Small intestine (tissue), 7 donors: Measurements from ENCODE around the gene BACH2. TPM values are rescaled to one million over a fixed set of nuclear protein-coding genes. Genes with fewer than 3 reads are reported as not detected.

ENCODE experiments used
- DNase-seq, 2 donors: peaks; one replicate each; pipeline versions ENCODE4 v3.0.0 to v3.0.0-alpha.2; 2013
- FAIRE-seq: peaks from 2 replicates; lab custom pipeline; 2012; peaks lifted over from hg19 to GRCh38; lab: Jason Lieb, UNC
- H3K27ac ChIP-seq, 3 donors: one replicate each; pipeline ENCODE4 v1.5.1; 2013; ENCODE audit warnings: low read length in 2 of 3, mild to moderate bottlenecking in 2 of 3, control low read depth in 1 of 3, inconsistent platforms in 1 of 3, low read depth in 1 of 3, moderate library complexity in 1 of 3
- H3K27me3 ChIP-seq, 3 donors: one replicate each; pipeline ENCODE4 v1.6.1; 2013; ENCODE audit warnings: low read length in 3 of 3, inconsistent platforms in 1 of 3; ENCODE audit not compliant: control insufficient read depth in 3 of 3, insufficient read depth in 3 of 3
- H3K36me3 ChIP-seq, 3 donors: one replicate each; pipeline ENCODE4 v1.6.1; 2013; ENCODE audit warnings: low read length in 3 of 3, inconsistent platforms in 1 of 3, low read depth in 1 of 3, mild to moderate bottlenecking in 1 of 3, moderate library complexity in 1 of 3; ENCODE audit not compliant: control insufficient read depth in 3 of 3, insufficient read depth in 2 of 3
- H3K4me1 ChIP-seq, 3 donors: one replicate each; pipeline ENCODE4 v1.6.1; 2013; ENCODE audit warnings: low read length in 2 of 3, inconsistent platforms in 1 of 3, low read depth in 1 of 3, mild to moderate bottlenecking in 1 of 3, moderate library complexity in 1 of 3; ENCODE audit not compliant: control insufficient read depth in 3 of 3, insufficient read depth in 2 of 3
- H3K4me3 ChIP-seq, 3 donors: one replicate each; pipeline ENCODE4 v1.5.1; 2013; ENCODE audit warnings: low read length in 3 of 3, control low read depth in 1 of 3, inconsistent platforms in 1 of 3, low read depth in 1 of 3, mild to moderate bottlenecking in 1 of 3, moderate library complexity in 1 of 3
- H3K9me3 ChIP-seq, 2 donors: one replicate each; pipeline ENCODE4 v1.6.1; 2013; ENCODE audit warnings: low read depth in 1 of 2, low read length in 1 of 2; ENCODE audit not compliant: control insufficient read depth in 2 of 2, insufficient read depth in 1 of 2
- WGBS, 3 donors: extraction: QIAGEN DNeasy Blood & Tissue Kit; methylation state at CpG; one replicate each; pipeline ENCODE4 v1.1.7; 2013; 5-methylcytosine and 5-hydroxymethylcytosine counted together
- polyA plus RNA-seq, 4 donors: library from polyadenylated mRNA; stranded (reverse) in 3 of 4; unstranded in 1 of 4; fragments of 200-250 nt in 3 of 4; fragments of 120-200 nt in 1 of 4; gene quantifications; one replicate each; pipeline versions ENCODE4 v1.2.1 to v1.2.3, GENCODE V29; 2013
- donor health status: healthy with polysubstance abuse.
- donor health status: control.
- donor health status: control.
- donor health status: Bipolar disorder and iron deficiency.
- donor health status: healthy.

BACH2 gene
- polyA plus RNA-seq, 4 donors = under 0.01 to 1.4 (median 0.67) TPM; not detected in 1

DNA sequence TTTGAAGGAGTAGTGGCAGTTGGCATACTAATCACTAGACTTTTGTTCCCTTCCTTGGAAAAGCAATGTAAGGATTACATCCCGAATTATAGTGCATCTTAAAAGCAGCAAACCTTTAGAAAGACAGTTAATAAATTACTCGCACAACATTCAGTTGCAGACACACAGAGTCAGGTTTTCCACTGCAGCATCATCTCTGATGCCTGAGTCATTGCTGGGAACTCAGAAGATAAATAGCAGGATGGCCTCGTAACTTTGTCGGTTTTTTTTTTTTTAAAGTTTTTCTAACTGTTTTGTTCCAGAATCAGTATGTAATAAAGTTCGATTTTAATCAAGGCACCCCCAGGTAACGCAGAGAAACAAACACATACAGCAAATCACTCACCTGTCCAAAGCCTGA, 368.0 kb downstream of the BACH2 start:
- no peaks in the 10 kb centered on the region for H3K4me1 ChIP-seq
- H3K36me3 ChIP-seq = peaks cover 0 to 6% (median 0%) of the 10 kb centered on the region in 3 donors
- FAIRE-seq (no peak), DNase-seq (no peak)
- 61 to 73% (median 64%) methylated on average over 6 of the region's 6 CpGs for WGBS, 3 donors
- no peaks in the 10 kb centered on the region for H3K9me3 ChIP-seq
- H3K4me3 ChIP-seq = no peak overlapping the region
- H3K27ac ChIP-seq = no peak overlapping the region
- H3K27me3 ChIP-seq = peaks cover 0 to 2% (median 0%) of the 10 kb centered on the region in 3 donors

DNA sequence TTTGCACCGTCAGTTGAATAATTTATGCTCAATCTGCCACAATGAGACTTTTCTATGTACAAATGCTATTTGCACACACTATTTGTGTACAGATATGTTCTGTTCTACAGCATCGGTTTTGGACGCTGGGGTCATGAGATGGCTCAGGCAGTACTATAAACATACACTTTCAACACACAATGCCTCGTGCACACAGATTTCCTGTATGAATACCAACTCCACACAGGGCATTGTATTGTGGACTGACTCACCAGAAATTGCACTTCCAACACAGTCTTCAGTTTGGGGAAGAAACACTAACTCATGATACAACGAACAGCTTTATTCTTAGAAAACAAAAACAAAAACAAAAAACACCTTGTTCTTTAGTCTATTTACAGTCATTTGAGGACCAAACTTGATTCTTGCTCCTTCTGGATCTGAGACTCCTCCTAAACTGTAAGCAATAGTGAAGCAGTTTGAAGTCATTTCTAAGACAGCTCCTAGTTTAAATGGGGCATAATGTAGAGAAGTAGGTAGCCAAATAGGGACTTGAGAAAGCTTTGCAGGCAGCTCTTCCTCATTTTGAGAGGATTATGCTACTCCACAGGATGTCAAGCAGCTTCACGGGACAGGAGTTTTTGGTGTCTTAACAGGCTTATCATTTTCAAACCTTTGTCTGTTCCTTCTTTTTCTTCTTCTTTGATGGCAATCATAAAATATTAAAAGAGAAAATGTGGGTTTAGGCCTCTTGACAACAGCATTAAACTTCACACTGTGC, 368.7 kb downstream of the BACH2 start:
- H3K27me3 ChIP-seq = peaks cover 0 to 2% (median 0%) of the 10 kb centered on the region in 3 donors
- no peaks in the 10 kb centered on the region for H3K9me3 ChIP-seq
- FAIRE-seq (no peak), DNase-seq (no peak)
- H3K4me1 ChIP-seq = no peaks in the 10 kb centered on the region
- peaks cover 0 to 6% (median 0%) of the 10 kb centered on the region in 3 donors for H3K36me3 ChIP-seq
- 60 to 75% (median 69%) methylated on average over 6 of the region's 6 CpGs for WGBS, 3 donors
- H3K27ac ChIP-seq = no peak overlapping the region
- H3K4me3 ChIP-seq = no peak overlapping the region

DNA sequence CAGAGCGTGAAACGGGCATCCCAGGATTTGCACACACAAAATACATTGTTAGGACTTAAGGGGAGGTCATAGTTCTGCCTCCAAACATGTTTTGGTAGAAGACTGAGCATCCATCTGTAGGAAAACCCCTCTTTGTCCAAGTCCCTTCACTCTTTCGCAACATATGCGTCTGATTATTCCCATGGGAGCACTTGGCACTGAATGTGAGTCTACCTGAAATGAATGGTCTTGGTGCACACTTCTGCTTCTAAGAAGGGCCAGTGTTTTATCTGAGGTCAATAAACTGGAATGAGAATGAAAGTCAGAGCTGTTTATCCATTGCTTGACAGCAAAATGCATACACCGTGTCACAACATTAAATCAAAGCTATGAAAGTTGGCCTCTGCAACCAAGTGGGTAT, 369.4 kb downstream of the BACH2 start:
- Histone ChIP-seq H3K4me3 (no peak overlapping the region), H3K9me3 (no peaks in the 10 kb centered on the region), H3K27me3 (peaks cover 0 to 2% (median 0%) of the 10 kb centered on the region in 3 donors), H3K36me3 (peaks cover 0 to 3% (median 0%) of the 10 kb centered on the region in 3 donors), H3K27ac (no peak overlapping the region), H3K4me1 (no peaks in the 10 kb centered on the region)
- no peak for DNase-seq
- FAIRE-seq = no peak
- 91 to 96% (median 91%) methylated on average over 5 of the region's 5 CpGs for WGBS, 3 donors

GRCh38 chr6:89925826-89926225, 370.8 kb downstream of the BACH2 start:
- FAIRE-seq = no peak
- H3K27ac ChIP-seq = no peak overlapping the region

DNA sequence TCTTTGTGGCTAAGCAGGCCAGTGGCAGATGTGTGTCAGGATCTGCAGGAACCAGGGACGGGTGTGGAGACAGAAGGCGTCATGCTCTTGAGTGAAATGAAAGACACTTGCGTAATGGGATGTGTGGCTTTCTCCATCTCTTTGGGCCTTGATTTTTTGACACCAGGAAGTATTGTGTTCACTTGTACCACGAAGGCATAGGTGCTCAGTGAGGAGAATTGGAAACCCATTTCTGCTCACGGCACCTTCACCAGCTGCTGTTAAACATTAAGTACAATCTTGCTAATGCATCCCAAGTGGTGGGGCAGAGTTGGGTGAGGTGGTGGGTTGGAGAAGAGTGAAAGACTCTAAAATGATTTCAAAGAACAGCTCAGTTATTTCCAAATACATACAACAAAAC, 372.4 kb downstream of the BACH2 start:
- WGBS, 3 donors = 61 to 64% (median 64%) methylated on average over 5 of the region's 5 CpGs
- Histone ChIP-seq H3K27ac (no peak overlapping the region), H3K27me3 (no peaks in the 10 kb centered on the region), H3K9me3 (no peaks in the 10 kb centered on the region), H3K4me3 (no peak overlapping the region), H3K4me1 (no peaks in the 10 kb centered on the region), H3K36me3 (no peaks in the 10 kb centered on the region)
- FAIRE-seq (no peak), DNase-seq (no peak)

More at GRCh38 chr6:89925826-89926225, 370.8 kb downstream of the BACH2 start:
- H3K36me3 ChIP-seq = peaks cover 0 to 2% (median 0%) of the 10 kb centered on the region in 3 donors
- DNase-seq = no peak
- H3K27me3 ChIP-seq = peaks cover 0 to 2% (median 0%) of the 10 kb centered on the region in 3 donors
- no peak overlapping the region for H3K4me3 ChIP-seq
- no peaks in the 10 kb centered on the region for H3K9me3 ChIP-seq
- 69 to 79% (median 72%) methylated on average over 2 of the region's 2 CpGs for WGBS, 3 donors
- no peaks in the 10 kb centered on the region for H3K4me1 ChIP-seq

DNA sequence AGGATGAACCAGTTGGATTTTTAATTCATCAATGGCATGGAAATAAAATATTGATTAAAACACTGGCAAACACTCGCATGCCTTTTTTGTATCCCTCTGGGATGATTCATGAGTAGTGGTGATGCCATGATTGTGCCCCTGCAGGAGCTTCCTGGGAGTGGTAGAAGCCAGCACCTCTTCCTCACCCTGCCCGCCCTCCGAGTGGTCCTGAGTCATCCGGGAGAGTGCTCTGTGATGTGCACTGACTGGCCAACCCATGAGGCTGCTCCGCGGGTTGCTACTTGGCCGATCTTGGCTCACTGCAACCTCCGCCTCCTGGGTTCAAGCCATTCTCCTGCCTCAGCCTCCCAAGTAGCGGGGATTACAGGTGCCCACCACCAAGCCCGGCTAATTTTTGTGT, 375.0 kb downstream of the BACH2 start:
- FAIRE-seq (no peak), DNase-seq (no peak)
- H3K4me3 ChIP-seq = no peak overlapping the region
- H3K27me3 ChIP-seq = no peaks in the 10 kb centered on the region
- WGBS, 3 donors = 90 to 95% (median 94%) methylated on average over 10 of the region's 10 CpGs
- no peaks in the 10 kb centered on the region for H3K36me3 ChIP-seq
- H3K9me3 ChIP-seq = peaks cover 0 to 6% of the 10 kb centered on the region in 2 donors
- no peaks in the 10 kb centered on the region for H3K4me1 ChIP-seq
- no peak overlapping the region for H3K27ac ChIP-seq

GRCh38 chr6:89921197-89921596, 375.4 kb downstream of the BACH2 start:
- FAIRE-seq (no peak), DNase-seq (no peak)
- H3K27ac ChIP-seq = no peak overlapping the region
- H3K4me1 ChIP-seq = no peaks in the 10 kb centered on the region
- no peaks in the 10 kb centered on the region for H3K36me3 ChIP-seq
- WGBS, 3 donors = 74 to 89% (median 80%) methylated on average over 6 of the region's 6 CpGs
- H3K27me3 ChIP-seq = no peaks in the 10 kb centered on the region
- peaks cover 0 to 6% of the 10 kb centered on the region in 2 donors for H3K9me3 ChIP-seq
- no peak overlapping the region for H3K4me3 ChIP-seq

DNA sequence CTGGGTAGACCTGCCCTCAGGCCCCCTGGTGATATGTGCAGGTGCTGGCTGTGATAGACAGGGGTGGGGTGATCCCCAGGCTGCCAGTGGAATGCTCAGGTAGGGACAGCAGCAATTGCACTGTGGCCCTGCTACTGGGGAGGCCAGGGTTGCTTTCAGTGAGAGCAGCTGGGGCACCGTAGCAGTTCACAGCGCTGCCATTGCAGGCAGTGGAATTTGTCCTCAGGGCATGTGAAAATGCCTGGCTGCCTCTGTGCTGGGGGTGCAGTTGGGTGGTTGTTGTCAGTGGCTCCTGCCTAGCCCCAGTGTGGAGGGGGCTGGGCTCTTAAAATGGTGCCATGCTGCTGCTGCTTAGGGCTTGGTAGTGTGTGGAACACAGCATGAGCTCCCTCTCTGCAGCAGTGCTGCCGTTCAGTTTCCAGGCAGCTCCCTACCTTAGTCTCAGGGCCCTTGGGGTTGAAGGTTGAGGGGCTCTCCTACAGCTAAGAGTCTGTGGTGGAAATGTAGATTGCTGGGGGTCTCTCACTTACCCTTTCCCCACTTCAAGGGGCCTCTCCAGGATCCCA, 378.8 kb downstream of the BACH2 start:
- H3K27ac ChIP-seq = no peak overlapping the region
- no peaks in the 10 kb centered on the region for H3K4me1 ChIP-seq
- H3K27me3 ChIP-seq = no peaks in the 10 kb centered on the region
- FAIRE-seq (no peak), DNase-seq (no peak)
- no peak overlapping the region for H3K4me3 ChIP-seq
- peaks cover 0 to 12% of the 10 kb centered on the region in 2 donors for H3K9me3 ChIP-seq
- 67 to 82% (median 69%) methylated on average over 3 of the region's 3 CpGs for WGBS, 3 donors
- H3K36me3 ChIP-seq = no peaks in the 10 kb centered on the region
